Stimulated activated CD4-positive, alpha-beta T cell treated with anti-CD3 and anti-CD28 coated beads, Interleukin-2, amount 100 ng/mL, for 4 hours (primary cell): Measurements from ENCODE around the gene OR5K4.
"Not testable (repeated sequence)": the region's sequence is repeated elsewhere in the genome, so short reads cannot be mapped to it uniquely, and the experiment has no call there.

Experiments
- DNase-seq: peaks from one replicate; pipeline ENCODE4 v3.0.0-alpha.2; 2020; ENCODE audit warnings: low read depth

Gene OR5K4

GRCh38 chr3:98371853-98372252, 18.2 kb downstream of the OR5K4 start:
- DNase-seq = no peak

- DNase-seq = no peak
Measured at GRCh38 chr3:98372445-98372844, 18.8 kb downstream of the OR5K4 start.

GRCh38 chr3:98376631-98377030, 23.0 kb downstream of the OR5K4 start:
- no peak for DNase-seq

- DNase-seq = no peak
Measured at GRCh38 chr3:98388147-98388546, 34.5 kb downstream of the OR5K4 start.

- DNase-seq = no peak
Measured at GRCh38 chr3:98390366-98390765, 36.7 kb downstream of the OR5K4 start, which contains the start of gene OR5K3. Gene OR5K3 (plus strand): TSS chr3:98390666. CDS start chr3:98390666, 0 bp downstream.

- DNase-seq = no peak
Measured at GRCh38 chr3:98395101-98395500, 41.4 kb downstream of the OR5K4 start.

GRCh38 chr3:98396482-98396881, 42.8 kb downstream of the OR5K4 start:
- DNase-seq = not testable (repeated sequence)

- no peak for DNase-seq
Measured at GRCh38 chr3:98398513-98398912, 44.9 kb downstream of the OR5K4 start.

- no peak for DNase-seq
Measured at GRCh38 chr3:98402507-98402906, 48.9 kb downstream of the OR5K4 start.

- no peak for DNase-seq
Measured at GRCh38 chr3:98404010-98404409, 50.4 kb downstream of the OR5K4 start.
